ENCODE results near the gene KNL1.
A peak's percentile ranks its signal among the peaks of the same experiment; 100 is the strongest.
"Not testable (repeated sequence)": the region's sequence is repeated elsewhere in the genome, so short reads cannot be mapped to it uniquely, and the experiment has no call there.

KNL1 gene

DNA sequence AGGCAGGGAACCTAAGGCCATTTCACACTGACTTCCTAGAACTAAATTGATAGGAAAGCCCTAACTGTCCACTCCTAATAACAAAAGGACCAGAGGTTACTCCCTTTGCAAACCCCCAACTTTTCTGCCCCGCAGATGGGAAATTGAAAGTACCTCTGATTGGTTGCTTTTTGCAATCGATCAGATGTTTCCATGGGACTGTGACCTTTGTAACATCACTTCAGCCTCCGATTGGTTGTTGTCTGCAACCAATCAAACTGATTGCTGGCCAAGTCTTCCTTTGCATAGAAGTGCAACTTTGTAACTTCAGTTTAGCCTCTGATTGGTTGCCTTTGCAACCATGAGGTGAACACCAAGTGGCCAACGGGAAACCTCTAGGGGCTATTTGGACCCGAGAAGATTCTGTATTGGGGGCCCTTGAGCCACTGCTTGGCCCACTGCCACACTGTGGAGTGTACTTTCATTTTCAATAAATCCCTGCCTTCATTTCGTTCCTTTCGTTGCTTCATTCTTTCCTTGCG is 11.3 kb upstream of the KNL1 start:
- DNase-seq: peak; percentile 49

DNA sequence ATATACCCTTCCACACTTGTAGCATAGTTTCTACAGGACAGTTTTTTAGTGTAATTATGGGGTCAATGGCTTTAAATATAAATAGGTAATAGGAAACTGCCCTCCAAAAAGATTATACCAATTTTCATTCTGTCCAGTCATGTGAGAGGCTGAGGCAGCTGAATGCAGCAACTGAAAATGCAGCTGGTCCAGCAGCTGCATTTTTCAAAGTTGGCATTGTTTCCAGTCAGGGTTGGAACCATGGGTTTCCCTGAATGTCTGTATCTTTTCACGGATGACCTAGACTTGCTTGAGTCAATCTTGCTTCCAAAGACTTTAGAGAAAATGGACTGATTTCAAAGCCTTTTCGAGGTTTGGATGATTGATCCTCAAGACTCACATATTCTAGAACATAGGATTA is 9.9 kb upstream of the KNL1 start:
- DNase-seq: no peak

DNA sequence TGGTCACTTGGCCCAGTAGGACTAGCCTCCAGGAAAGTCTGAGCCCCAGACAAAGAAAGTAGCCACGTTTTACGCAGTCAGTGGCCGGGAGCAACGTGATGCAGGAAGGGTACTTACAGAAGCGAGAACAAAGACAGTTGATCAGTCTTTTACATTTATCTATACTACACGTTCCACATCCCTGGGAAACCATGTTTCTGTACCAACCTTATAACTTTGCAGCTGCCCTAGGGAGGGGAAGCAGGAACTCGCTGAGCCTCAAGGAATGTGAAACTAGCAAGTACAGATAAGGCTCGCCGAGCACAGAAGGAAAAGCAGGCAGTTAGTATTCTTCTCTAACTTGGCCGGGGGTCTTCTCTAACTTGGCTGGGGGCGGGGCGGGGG is 3.4 kb upstream of the KNL1 start:
- peak; percentile 21 for DNase-seq

DNA sequence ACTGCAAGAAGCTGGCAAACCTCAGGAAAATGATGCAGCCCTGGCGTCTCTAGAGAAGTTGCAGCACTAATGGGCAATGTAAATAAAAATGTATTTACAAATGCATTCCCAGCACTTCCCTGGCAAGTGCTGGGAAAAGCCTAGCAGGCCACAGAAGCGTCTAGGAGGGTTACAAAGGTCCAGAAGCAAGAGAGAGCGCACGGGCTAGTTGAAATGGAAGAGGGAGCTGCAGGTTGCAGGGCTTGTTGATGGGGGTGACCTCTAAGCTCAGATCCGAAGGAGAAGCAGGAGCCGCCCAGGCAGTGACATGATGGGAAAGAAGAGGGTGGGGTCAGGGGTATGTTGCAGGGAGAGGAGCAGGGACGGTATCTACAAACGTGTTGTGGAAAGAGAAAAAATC is 2.7 kb upstream of the KNL1 start:
- no peak for DNase-seq

DNA sequence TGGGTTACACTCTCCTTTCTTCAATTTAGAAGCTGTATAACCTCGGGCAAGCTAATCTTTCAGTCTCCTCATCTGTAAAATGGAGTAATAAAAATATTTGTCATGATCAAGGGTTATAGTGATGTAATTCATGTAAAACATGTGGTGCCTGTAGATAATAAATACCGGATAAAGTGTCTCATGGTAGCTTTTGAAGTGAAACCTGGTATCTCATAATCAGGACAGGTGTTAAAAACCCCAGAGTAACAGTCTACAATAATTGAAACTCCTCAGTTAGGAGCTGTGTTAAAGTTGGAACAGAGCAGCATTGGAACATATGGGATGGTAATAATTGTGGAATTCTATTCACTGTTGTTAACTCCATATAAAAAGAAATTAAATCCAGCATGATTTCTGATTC is 884 bp upstream of the KNL1 start:
- no peak for DNase-seq

DNA sequence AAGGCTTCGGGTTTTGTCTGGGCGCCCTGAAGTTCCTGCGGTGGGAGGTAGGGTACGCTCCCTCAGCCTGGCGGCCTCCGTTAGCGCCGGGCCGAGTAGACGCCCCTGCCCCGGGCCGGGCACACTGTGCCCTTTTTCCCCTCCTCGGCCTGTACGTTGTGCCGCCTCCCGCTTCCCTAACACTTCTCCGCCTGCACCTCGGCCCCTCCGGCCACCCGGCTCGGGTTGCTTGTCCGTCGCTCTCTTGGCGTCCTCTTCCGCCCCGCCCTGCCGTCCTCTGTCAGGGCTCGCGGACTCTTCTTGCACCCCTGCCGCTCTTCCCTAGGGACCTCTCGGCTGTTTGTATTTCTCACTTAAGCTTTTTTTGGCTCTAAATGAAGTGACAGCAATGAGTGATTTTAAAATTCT is 384 bp downstream of the KNL1 start:
- DNase-seq: peak; percentile 78

DNA sequence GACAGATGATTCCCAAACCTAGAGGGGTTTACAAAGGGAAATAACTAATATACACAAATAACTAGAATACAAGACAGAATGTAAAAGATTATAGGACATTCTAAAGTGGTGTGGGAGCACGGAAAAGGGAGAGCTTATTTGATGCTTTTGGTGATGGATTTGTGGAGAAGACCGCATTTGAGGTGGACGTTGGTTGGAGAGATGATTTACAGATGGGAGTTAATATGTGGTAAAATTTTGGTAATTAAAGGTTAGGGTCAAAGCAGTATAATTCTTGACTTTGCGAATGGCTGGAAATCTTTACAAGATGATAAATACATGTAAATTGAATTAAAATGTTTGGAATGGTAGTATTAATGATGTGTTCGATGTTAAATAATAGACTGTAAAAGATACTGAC is 1.2 kb downstream of the KNL1 start:
- no peak for DNase-seq

DNA sequence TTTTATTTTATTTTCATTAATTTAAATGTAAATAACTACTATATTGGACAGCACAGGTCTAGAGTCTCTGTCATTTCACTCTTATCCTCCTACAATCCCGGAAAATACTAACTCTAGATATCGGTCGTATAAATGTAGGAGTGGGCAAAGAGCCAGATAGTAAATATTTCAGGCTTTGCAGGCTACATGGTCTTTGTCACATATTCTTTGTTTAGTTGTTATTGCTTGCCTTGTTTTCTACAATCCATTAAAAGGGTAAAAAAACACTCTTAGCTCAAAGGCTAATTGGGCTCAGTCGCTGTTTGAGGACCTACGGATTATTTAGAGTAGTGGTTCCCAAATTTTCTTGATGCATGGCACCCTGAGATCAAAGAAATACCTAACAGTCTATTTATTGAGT is 1.7 kb downstream of the KNL1 start:
- DNase-seq: no peak

DNA sequence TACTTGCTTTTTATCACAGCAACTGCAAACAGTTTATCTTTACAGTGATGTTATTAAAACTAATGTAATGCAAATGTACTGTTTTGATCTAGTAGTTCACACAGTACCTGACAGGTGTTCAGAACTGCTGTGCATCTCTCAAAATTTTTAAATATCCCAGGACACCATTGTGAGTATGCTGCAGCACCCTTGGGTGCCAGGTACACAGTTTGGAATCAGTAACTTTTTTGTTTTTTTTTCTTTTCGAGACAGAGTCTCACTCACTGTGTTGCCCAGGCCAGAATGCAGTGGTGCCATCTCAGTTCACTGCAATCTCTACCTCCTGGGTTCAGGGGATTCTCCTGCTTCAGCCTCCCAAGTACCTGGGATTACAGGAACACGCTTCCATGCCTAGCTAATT is 3.0 kb downstream of the KNL1 start:
- no peak for DNase-seq

DNA sequence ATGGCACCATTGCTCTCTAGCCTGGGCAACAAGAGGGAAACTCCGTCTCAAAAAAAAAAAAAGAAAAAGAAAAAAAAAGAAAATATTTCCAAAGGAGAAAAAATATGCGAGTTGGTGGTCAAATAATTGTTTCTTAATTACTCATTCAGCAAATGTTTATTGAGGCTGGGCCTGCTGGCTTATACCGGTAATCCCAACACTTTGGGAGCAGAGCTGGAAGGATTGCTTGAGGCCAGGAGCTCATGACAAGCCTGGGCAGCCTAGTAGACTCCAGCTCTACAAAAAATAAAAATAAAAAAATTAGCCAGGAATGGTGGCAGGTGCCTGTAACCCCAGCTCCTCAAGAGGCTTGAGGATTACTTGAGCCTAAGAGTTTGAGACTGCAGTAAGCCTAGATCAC is 4.1 kb downstream of the KNL1 start:
- DNase-seq: no peak

DNA sequence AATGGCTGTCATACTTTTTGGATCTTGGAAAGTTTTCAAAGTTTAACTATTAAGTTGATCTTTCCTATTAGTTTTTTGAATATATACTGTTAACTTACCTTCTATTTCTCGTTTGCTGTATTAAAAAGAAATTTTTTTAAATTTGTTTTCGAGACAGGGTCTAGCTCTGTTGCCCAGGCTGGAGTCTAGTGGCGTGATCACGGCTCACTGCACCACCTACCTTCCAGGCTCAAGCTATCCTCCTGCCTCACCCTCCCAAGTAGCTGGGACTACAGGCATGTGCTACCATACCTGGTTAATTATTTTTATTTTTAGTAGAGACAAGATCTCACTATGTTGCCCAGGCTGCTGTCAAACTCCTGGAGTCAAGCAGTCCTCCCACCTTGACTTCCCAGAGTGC is 4.6 kb downstream of the KNL1 start:
- DNase-seq: no peak

DNA sequence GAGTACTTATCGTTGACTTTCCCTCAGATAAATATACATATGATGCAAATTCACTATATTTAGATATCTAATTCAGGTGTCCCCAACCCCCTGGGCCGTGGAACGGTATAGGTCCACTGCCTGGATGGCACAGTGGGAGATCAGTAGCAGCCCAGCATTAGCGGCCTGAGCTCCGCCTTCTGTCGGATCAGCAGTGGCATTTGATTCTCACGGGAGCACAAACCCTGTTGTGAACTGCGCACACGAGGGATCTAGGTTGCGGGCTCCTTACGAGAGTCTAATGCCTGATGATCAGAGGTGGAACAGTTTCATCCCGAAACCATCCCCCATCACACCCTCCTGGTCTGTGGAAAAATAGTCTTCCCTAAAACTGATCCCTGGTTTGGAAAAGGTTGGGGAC is 6.9 kb downstream of the KNL1 start:
- DNase-seq: no peak

DNA sequence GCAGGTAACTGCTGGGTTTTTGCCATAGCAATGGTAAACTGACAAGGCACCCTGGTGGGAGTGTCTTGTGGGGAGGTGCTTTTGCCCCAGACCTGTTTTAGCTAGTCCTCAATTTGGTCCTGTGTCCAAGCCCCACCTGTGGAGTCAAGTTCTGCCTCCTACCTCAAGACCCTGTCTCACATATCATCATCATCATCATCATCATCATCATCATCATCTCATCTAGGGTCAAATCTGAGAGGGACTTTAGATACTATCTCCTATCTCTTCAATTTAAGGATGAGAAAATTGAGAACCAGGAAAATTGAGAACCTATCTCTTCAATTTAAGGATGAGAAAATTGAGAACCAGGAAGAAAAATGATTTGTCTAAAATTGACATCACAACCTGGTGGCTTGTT is 9.9 kb downstream of the KNL1 start:
- DNase-seq: no peak

DNA sequence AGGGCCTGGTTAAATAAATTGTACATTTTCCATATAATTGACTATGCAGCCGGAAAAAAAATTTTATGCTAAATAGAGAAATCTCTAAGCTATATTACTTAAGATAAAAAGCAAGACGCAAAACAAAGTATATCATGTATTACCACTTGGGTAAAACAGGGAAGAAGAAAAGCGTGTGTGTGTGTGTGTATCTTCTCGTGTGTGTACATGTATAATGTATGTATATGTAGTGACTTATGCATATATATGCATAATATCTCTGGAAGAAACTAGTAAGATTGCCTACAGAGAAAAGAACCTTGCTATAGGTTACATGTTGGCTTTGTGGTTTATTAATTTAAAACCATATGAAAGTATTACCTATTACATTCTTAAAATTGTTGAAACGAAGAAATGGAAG is 19.0 kb downstream of the KNL1 start:
- DNase-seq: no peak

DNA sequence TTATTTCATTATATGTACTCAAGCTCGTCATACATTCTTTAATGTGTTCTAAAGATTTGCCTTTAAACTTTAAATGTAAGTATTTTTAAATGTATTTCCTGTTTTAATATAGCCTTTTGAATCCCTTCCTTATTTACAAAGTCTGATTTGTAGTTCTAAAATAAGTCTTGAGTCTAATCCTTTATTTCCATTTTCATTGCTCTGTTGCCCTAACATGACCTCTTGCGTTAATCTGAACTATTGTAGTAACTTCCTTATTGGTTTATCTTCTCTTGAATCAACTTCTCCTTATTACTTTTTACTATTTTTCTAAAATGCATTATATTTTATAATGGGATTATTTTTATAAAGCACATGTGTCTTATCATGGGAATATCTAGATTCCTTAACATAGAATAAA is 24.0 kb downstream of the KNL1 start:
- peak; percentile 47 for DNase-seq

DNA sequence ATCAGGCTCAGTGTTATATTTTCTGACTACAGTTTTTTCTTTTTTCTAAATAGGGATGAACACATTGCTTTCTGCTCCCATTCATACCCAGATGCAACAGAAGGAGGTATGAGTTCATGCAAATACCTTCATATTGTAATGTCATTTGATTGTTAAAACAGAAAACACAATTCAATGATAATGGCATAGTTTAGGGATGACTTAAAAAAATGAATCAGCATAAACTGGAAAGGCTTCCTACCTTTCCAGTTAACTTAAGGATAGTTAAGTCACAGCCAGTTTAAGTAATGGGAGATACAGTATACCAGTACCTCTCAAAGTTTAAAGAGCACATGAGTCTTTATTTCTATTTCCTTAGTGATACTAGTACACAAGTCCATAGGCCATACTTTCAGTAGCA is 24.9 kb downstream of the KNL1 start:
- no peak for DNase-seq

DNA sequence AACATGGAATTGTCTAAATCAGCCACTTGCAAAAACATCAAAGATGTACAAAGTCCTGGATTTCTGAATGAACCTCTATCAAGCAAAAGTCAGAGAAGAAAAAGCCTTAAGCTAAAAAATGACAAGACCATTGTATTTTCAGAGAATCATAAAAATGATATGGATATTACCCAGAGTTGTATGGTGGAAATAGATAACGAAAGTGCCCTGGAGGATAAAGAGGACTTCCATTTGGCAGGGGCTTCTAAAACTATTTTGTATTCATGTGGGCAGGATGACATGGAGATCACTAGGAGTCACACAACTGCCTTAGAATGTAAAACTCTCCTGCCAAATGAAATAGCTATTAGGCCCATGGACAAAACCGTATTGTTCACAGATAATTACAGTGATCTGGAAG is 29.3 kb downstream of the KNL1 start:
- DNase-seq: peak; percentile 74

DNA sequence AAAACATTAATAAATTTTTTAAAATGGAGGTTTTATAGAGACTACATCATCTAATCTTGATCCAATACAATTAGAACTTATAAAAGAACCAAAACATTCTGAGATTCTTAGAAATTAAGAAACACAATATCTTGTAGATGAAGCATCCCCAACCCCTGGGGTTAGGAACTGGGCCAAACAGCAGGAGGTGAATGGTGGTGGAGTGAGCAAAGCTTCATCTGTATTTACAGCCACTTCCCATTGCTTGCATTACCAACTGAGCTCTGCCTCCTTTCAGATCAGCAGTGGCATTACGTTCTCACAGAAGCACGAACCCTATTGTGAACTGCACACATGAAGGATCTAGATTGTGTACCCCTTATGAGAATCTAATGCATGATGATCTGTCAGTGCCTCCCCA is 36.3 kb downstream of the KNL1 start:
- DNase-seq: no peak

DNA sequence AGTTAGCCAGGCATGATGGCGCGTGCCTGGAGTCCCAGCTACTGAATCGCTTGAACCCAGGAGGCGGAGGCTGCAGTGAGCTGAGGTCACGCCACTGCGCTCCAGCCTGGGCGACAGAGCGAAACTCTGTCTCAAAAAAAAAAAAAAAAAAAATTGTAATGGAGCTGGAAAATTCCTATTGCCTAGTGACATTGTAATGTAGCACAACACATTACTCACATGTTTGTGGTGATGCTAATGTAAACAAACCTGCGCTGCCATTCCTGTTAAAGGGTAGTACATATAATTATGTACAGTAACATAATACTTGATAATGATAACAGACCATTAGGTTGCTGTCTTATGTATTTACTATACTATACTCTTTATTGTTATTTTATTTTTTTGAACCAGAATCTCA is 39.1 kb downstream of the KNL1 start:
- no peak for DNase-seq

DNA sequence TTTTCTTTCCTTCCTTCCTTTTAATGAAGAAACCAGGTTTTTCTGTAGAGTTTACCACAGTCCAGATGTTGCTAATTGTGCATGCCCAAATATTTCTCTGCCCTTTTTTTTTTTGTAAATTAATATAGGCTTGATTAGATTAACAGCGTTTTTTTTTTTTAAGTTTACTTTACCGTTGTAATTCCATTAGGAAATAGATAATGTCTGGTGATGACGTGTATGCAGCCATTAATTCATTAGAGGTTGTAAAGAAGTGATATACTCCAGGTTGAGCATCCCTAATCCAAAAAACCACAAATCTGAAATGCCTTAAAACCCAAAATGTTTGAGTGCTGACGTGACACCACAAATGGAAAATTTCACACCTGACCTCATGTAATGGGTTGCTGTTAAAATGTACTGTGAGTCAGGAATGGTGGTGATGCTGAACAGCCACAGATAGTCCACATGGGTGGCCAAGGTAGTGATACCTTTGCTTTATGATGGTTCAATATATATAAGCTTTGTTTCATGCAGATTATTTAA is 43.2 kb downstream of the KNL1 start:
- no peak for DNase-seq

DNA sequence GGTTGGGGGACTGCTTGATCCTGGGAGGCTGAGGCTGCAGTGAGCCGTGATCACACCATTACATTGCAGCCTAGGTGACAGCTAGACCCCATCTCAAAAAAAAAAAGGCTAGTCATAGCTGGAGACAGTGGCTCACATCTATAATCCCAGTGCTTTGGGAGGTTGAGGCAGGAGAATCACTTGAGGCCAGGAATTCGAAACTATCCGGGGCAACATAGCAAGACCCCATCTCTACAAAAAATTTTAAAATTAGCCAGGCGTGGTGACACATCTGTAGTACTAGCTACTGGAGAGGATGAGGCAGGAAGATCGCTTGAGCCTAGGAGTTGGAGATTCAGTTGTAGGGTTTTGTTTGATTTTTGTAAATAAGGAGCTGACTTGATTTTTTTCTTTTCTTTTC is 45.6 kb downstream of the KNL1 start:
- DNase-seq: no peak

DNA sequence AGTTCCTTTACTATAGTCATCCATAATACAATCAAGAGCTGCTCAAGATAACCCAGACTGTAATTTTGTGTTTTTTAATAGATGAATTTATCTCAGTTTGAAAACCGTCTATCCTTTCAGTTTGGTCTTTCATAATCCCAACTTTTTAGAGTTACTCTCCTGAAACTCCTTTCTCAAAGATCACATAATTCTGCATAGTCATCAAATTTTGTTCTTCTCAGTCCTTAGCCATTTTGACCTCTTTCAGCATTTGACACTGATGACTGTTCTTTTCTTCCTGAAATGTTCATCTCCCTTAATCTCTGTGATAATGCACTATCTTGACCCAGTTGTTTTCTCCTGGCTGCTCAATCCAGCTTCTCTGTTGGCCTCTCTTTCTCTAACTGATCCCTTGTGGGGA is 53.5 kb downstream of the KNL1 start:
- DNase-seq: no peak

DNA sequence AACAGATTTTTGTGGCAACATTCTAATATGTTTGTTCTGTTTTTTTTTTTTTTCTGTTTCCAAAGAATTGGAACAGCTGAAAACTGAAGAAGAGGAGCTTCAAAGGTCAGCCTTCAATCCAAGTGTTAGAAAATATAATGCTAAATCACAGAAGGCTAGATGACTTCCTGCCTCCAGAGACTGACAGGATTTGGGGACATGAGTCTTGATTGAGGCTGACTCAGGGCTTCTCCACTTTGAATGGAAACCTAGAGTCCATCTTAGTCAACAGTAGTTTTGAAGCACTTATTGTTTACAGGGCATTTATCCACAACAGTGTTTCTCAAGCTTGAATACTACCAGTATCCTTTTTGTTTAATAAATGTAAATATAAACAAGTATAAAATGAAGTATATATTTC is 56.4 kb downstream of the KNL1 start:
- DNase-seq: no peak

DNA sequence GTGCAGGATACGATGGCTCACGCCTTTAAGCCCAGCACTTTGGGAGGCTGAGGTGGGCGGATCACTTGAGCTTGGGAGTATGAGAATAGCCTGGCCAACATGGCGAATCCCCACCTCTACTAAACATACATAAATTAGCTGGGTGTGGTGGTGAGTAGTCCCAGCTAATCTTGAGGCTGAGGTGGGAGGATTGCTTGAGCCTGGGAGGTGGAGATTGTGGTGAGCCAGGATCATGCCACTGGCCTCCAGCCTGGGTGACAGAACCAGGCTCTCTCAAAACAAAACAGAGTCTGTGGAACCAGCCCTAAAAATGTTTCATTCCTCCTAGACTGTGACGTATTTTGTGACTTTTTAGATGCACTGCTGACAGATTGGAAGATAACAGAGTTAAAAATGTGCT is 66.6 kb downstream of the KNL1 start:
- DNase-seq: peak; percentile 22

DNA sequence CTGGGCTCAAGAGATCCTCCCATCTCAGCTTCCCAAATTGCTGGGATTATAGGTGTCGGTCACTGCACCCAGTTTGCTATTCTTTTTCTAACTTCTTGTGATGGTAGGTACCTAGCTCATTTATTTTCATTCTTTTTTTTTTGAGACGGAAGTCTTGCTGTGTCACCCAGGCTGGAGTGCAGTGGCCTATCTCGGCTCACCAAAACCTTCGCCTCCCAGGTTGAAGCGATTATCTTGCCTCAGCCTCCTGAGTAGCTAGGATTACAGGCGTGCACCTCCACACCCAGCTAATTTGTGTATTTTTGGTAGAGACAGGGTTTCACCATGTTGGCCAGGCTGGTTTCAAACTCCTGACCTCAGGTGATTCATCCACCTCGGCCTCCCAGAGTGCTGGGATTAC is 70.9 kb downstream of the KNL1 start:
- DNase-seq: no peak

DNA sequence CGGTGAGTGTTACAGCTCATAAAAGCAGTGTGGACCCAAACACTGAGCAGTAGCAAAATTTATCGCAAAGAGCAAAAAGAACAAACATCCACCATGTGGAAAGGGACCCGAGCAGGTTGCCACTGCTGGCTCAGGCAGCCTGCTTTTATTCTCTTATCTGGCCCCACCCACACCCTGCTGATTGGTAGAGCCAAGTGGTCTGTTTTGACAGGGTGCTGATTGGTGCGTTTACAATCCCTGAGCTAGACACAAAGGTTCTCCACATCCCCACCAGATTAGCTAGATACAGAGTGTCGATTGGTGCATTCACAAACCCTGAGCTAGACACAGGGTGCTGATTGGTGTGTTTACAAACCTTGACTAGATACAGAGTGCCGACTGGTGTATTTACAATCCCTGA is 82.2 kb downstream of the KNL1 start:
- DNase-seq: not testable (repeated sequence)
